Activated naive CD4-positive, alpha-beta T cell treated with anti-CD3 and anti-CD28 coated beads, Interleukin-2, amount 50 U/mL, for 72 hours (primary cell): ENCODE measurements around the gene SIN3B. TPM values are rescaled to one million over a fixed set of nuclear protein-coding genes. Genes with fewer than 3 reads are reported as not detected.
"Not testable (repeated sequence)": the region's sequence is repeated elsewhere in the genome, so short reads cannot be mapped to it uniquely, and the experiment has no call there.

Experiments used
- ATAC-seq, 2 donors: fragments of 150-1000 bp; cut with Tn5 transposase; 2 replicates each; pipeline ENCODE4 v1.10.0; 2021; ENCODE audit warnings: mild to moderate bottlenecking in 2 of 2, moderate library complexity in 2 of 2
- DNase-seq, 2 donors: peaks; one replicate each; pipeline ENCODE4 v3.0.0; 2021 to 2022; ENCODE audit warnings: low spot score in 2 of 2
- H3K27ac Mint-ChIP-seq, 2 donors: one replicate each; pipeline ENCODE4 v1.8.0; 2022; ENCODE audit warnings: mild to moderate bottlenecking in 2 of 2, mixed read lengths in 2 of 2
- H3K36me3 Mint-ChIP-seq, 2 donors: one replicate each; pipeline ENCODE4 v1.8.0; 2022; ENCODE audit warnings: mixed read lengths in 2 of 2
- H3K9me3 Mint-ChIP-seq, 2 donors: one replicate each; pipeline ENCODE4 v1.8.0; 2022; ENCODE audit warnings: mixed read lengths in 2 of 2
- total RNA-seq, 2 donors: library from RNA; stranded (reverse); gene quantifications; one replicate each; pipeline ENCODE4 v1.2.3, GENCODE V29; 2022

SIN3B gene
- total RNA-seq, result 10 to 100 TPM; 31.6 to 31.8 TPM

- peak; percentile 90 to 92 for DNase-seq
- Mint-ChIP-seq H3K9me3 (no peaks in the 10 kb centered on the region), H3K27ac (peak within 1 kb of the TSS; percentile 54 to 91), H3K36me3 (peaks cover 10 to 16% of the 10 kb centered on the region in 2 donors)
- ATAC-seq, result peak; percentile 90 to 92
These were observed at the start of gene SIN3B for GRCh38 chr19:16829010-16829821. TSS of gene SIN3B (plus strand) at chr19:16829398. CDS start at chr19:16829421, 23 bp downstream.

- peaks cover 0 to 3% of the 10 kb centered on the region in 2 donors for H3K9me3 Mint-ChIP-seq
- ATAC-seq (no peak), DNase-seq (no peak)
- no peak overlapping the region for H3K27ac Mint-ChIP-seq
- no peaks in the 10 kb centered on the region for H3K36me3 Mint-ChIP-seq
These were observed 49.5 kb upstream of the SIN3B start for GRCh38 chr19:16779539-16780163.

GRCh38 chr19:16782719-16783118 lies 46.5 kb upstream of the SIN3B start:
- Mint-ChIP-seq H3K9me3 (no peaks in the 10 kb centered on the region), H3K27ac (no peak overlapping the region), H3K36me3 (no peaks in the 10 kb centered on the region)
- ATAC-seq (no peak), DNase-seq (no peak)

GRCh38 chr19:16788479-16788878 lies 40.7 kb upstream of the SIN3B start:
- Mint-ChIP-seq H3K36me3 (peaks cover 6 to 18% of the 10 kb centered on the region in 2 donors), H3K9me3 (peaks cover 6 to 8% of the 10 kb centered on the region in 2 donors), H3K27ac (no peak overlapping the region)
- ATAC-seq, result no peak
- no peak for DNase-seq

GRCh38 chr19:16789238-16789637 lies 40.0 kb upstream of the SIN3B start:
- Mint-ChIP-seq H3K27ac (no peak overlapping the region), H3K36me3 (peaks cover 6 to 18% of the 10 kb centered on the region in 2 donors), H3K9me3 (peaks cover 6 to 8% of the 10 kb centered on the region in 2 donors)
- ATAC-seq (no peak), DNase-seq (no peak)

- no peak overlapping the region for H3K27ac Mint-ChIP-seq
- DNase-seq (no peak), ATAC-seq (no peak)
- peaks cover 6 to 18% of the 10 kb centered on the region in 2 donors for H3K36me3 Mint-ChIP-seq
- H3K9me3 Mint-ChIP-seq, result peaks cover 6 to 8% of the 10 kb centered on the region in 2 donors
These were observed 39.1 kb upstream of the SIN3B start for GRCh38 chr19:16790051-16790450.

- ATAC-seq (no peak), DNase-seq (no peak)
- Mint-ChIP-seq H3K9me3 (peaks cover 11 to 13% of the 10 kb centered on the region in 2 donors), H3K27ac (peak overlapping the region in 1 of 2 donors; percentile 15), H3K36me3 (peaks cover 6 to 24% of the 10 kb centered on the region in 2 donors)
These were observed 37.3 kb upstream of the SIN3B start for GRCh38 chr19:16791942-16792341.

- no peak overlapping the region for H3K27ac Mint-ChIP-seq
- DNase-seq (no peak), ATAC-seq (no peak)
- peaks cover 5 to 8% of the 10 kb centered on the region in 2 donors for H3K9me3 Mint-ChIP-seq
- H3K36me3 Mint-ChIP-seq, result peaks cover 4 to 11% of the 10 kb centered on the region in 2 donors
These were observed 34.4 kb upstream of the SIN3B start for GRCh38 chr19:16794456-16795441.

- DNase-seq, result no peak
- Mint-ChIP-seq H3K27ac (no peak overlapping the region), H3K36me3 (peaks cover 0 to 6% of the 10 kb centered on the region in 2 donors), H3K9me3 (peaks cover 5% of the 10 kb centered on the region in 2 donors)
- no peak for ATAC-seq
These were observed 33.5 kb upstream of the SIN3B start for GRCh38 chr19:16795731-16796130.

GRCh38 chr19:16797876-16798275 lies 31.3 kb upstream of the SIN3B start:
- peaks cover 0 to 6% of the 10 kb centered on the region in 2 donors for H3K36me3 Mint-ChIP-seq
- DNase-seq, result no peak
- no peak overlapping the region for H3K27ac Mint-ChIP-seq
- ATAC-seq, result no peak
- peaks cover 5% of the 10 kb centered on the region in 2 donors for H3K9me3 Mint-ChIP-seq

- H3K9me3 Mint-ChIP-seq, ATAC-seq, H3K36me3 Mint-ChIP-seq: not testable (repeated sequence)
These were observed 30.9 kb upstream of the SIN3B start for GRCh38 chr19:16798326-16798725.

GRCh38 chr19:16799740-16800139 lies 29.5 kb upstream of the SIN3B start:
- Mint-ChIP-seq H3K36me3 (peaks cover 0 to 6% of the 10 kb centered on the region in 2 donors), H3K9me3 (peaks cover 5% of the 10 kb centered on the region in 2 donors), H3K27ac (no peak overlapping the region)
- ATAC-seq (no peak), DNase-seq (no peak)

More at GRCh38 chr19:16798326-16798725, 30.9 kb upstream of the SIN3B start:
- not testable (repeated sequence) for H3K27ac Mint-ChIP-seq, DNase-seq

- Mint-ChIP-seq H3K27ac (no peak overlapping the region), H3K9me3 (no peaks in the 10 kb centered on the region), H3K36me3 (no peaks in the 10 kb centered on the region)
- DNase-seq (no peak), ATAC-seq (no peak)
These were observed 27.6 kb upstream of the SIN3B start for GRCh38 chr19:16801600-16802013.

GRCh38 chr19:16804176-16804575 lies 25.0 kb upstream of the SIN3B start:
- Mint-ChIP-seq H3K36me3 (no peaks in the 10 kb centered on the region), H3K9me3 (no peaks in the 10 kb centered on the region), H3K27ac (no peak overlapping the region)
- ATAC-seq, result no peak
- no peak for DNase-seq

- ATAC-seq (no peak), DNase-seq (no peak)
- Mint-ChIP-seq H3K9me3 (no peaks in the 10 kb centered on the region), H3K36me3 (no peaks in the 10 kb centered on the region), H3K27ac (no peak overlapping the region)
These were observed 21.5 kb upstream of the SIN3B start for GRCh38 chr19:16807549-16808284.
